ENCODE results near the gene ST3GAL4.
A peak's percentile ranks its signal among the peaks of the same experiment; 100 is the strongest.

The ST3GAL4 gene

DNA sequence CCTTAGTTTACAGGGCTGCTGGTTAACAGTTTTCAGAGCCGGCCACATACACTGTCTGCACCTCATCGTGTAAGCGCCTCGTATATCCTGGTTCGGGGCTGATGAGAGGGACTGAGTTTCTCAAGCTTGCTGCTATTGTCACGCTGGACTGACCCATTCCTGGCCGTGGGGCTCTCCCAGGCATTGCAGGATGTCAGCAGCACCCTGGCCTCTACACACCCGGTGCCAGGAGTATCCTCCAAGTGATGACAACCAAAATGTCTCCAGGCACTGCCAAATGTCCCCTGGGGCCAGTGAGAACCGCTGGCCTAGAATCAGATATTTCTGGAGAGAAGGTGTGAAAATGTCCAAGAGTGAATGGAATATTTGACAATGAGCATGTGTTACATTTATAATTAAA lies 82.8 kb downstream of the ST3GAL4 start:
- DNase-seq (ENCODE audit: extremely low read depth in 1 of 2, low read depth in 1 of 2), result no peak

DNA sequence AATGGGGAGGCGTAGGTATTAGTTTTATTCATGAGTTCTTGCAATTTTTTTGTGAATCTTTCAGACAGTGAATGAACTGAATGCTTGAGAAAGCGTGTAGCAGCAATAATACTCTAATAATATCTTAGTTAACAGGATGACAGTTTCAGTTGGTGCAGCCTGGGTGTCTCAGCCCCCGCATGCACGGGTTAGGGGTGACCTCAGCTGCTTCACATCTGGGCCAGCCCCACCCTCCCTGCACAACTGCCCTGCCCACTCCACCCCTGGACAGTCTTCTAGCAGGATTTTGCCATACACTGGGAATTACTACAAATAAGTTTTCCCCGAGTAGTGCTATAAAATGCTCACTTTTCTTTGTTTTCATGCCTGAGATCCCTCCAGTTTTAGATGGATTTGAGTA lies 83.2 kb downstream of the ST3GAL4 start:
- DNase-seq (ENCODE audit: extremely low read depth in 1 of 2, low read depth in 1 of 2), result no peak

DNA sequence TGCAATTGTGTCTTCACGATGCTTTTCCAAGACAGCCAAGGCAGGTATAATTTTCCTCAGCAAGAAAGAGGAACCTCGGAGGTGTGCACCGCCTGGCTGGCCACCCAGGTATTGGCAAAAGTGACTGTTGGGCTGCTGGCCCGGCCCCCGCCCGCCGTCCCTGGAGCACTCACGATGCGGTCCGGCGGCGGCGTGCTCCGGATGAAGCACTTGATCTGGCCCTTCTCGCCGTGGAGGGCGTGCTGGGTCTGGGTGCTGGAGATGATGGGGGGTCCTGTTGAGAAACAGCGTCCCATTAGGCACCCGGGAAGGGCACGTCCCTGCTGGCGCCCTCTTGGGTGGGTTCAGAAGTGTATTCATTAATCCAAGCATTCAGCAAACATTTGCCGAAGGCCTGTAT lies 84.8 kb downstream of the ST3GAL4 start:
- no peak for DNase-seq (ENCODE audit: extremely low read depth in 1 of 2, low read depth in 1 of 2)

DNA sequence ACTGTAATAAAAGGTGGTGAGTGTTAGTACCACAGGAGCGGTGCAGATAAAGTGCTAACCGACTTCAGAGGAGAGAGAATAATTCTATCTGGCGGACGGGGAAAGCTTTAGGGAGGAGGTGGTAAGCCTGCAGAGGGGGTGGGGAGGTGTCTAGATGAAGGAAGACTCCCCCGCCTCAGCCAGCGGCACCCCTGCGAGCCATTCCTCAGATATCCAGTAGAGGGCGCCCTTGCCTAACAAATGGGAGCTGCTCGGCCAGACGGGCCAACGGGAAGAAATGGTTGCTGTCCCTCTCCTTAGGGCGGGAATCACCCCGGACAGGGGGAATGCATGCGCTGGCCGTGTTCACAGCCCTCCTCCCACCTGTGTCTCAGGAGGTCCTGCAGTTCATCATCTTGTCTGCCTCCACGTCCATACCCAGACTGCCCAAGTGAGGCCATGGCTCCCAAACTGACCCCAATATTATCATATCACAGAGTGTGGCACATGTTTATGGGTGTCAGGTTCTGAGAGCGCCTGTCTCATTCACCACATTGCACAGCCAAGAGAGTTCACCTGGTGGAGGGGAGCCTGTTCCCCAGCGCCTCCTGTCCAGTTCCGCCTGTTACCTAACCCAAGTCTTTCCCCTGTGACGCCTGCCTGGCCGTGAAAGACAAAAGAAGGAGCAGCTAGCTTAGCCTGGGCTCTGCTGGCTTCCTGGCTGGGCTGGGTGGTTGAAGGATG lies 85.5 kb downstream of the ST3GAL4 start:
- peak; percentile 36 to 51 for DNase-seq (ENCODE audit: extremely low read depth in 1 of 2, low read depth in 1 of 2)

DNA sequence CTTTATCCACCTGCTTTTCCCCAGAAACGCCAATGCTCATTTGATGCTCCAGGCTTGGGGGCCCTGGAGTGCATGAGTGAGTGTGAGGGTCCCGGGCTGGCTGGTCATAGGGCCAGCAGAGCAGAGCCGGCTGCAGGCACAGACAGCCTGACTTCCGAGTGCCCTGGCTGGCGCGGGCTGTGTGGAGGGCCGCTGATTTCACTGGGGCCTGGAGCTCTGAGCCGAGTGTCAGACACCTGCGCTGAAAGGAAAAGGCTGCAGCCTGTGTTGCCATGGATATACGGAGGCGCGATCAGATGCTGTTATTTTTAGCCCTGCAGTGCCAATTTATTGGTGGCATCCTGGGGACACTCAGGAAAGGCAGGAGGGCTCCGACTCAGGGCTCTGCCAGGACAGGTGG lies 87.6 kb downstream of the ST3GAL4 start:
- no peak for DNase-seq (ENCODE audit: extremely low read depth in 1 of 2, low read depth in 1 of 2)

DNA sequence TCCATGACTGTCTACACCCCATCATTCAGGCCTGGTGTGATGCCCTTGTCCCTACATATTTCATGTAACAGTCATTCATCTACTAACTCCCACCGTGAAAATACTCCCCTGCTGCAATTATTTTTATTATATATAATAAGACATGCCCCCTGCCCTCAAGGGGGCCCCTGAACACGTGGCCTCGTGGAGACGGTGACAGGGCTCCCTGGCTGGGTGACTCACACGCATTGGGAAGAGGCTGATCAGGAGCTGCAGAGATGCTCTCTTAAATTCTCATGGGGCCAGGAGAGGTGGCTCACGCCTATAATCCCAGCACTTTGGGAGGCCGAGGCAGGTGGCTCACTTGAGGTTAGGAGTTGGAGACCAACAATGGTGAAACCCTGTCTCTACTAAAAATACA lies 88.6 kb downstream of the ST3GAL4 start:
- no peak for DNase-seq (ENCODE audit: extremely low read depth in 1 of 2, low read depth in 1 of 2)

DNA sequence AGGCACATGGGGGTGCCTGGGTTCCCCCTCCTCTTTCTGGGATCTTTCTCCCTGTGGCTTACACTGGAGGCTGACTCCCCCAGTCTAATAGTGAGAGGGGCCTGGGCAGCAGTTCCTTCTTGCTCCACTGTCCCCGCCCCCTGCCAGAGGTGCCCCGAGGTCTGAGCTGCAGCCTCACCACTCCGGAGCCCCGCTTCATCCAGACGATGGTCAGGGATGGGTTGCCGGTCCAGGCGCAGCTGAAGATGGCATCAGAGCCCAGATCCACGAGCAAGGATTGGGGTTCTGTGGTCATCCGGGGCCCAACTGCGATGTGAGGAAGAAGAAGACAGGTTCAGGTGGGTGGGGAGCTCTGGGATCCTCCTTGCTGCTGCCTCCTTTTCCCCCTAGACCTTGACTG lies 91.1 kb downstream of the ST3GAL4 start:
- no peak for DNase-seq (ENCODE audit: extremely low read depth in 1 of 2, low read depth in 1 of 2)

DNA sequence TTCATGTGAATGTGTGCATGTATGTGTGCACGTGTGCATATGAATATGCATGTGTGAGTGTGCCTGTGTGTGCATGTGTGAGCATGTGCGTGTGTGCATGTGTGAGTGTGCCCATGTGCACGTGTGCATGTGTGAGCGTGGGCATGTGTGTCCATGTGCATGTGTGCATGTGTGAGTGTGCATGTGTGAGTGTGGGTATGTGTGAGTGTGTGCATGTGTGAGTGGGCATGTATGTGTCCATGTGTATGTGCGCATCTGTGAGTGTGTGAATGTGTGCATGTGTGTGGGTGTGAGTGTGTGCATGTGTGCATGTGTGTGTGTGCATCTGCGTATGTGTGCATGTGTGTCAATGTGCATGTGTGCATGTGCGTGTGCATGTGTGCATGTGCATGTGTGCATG lies 94.7 kb downstream of the ST3GAL4 start:
- DNase-seq (ENCODE audit: extremely low read depth in 1 of 2, low read depth in 1 of 2), result no peak

DNA sequence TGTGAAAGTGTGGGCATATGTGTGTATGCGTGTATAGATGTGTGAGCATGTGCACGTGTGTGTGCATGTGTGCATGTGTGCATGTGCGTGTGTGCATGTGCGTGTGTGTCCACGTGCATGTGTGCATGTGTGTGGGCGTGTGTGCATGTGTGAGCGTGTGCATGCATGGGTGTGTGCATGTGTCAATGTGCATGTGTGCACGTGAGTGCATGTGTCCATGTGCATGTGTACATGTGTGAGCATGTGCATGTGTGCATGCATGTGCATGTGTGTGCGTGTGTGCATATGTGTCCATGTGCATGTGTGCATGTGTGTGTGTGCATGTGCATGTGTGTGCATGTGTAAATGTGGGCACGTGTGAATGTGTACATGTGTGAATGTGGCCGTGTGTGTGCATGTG lies 95.3 kb downstream of the ST3GAL4 start:
- no peak for DNase-seq (ENCODE audit: extremely low read depth in 1 of 2, low read depth in 1 of 2)

DNA sequence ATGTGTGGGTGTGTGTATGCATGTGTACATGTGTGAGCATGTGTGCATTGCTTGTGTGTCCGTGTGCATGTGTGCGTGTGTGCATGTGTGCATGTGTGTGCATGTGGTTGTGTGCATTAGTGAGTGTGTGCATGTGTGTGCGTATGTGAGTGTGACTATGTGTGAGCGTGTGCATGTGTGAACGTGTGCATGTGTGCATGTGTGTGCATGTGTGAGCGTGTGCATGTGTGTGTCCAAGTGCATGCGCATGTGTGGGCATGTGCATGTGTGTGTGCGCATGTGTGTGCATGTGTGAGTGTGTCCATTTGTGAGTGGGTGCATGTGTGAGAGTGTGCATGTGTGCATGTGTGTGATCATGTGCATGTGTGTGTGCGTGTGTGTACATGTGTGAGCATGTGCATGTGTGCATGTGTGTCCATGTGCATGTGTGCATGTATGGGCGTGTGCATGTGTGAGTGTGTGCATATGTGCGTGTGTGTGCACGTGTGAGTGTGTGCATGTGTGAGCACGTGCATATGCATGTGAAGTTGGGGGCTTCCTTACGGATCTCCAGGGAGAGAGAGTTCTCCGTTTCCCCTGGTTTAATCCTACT lies 95.8 kb downstream of the ST3GAL4 start:
- DNase-seq (ENCODE audit: extremely low read depth in 1 of 2, low read depth in 1 of 2), result no peak

DNA sequence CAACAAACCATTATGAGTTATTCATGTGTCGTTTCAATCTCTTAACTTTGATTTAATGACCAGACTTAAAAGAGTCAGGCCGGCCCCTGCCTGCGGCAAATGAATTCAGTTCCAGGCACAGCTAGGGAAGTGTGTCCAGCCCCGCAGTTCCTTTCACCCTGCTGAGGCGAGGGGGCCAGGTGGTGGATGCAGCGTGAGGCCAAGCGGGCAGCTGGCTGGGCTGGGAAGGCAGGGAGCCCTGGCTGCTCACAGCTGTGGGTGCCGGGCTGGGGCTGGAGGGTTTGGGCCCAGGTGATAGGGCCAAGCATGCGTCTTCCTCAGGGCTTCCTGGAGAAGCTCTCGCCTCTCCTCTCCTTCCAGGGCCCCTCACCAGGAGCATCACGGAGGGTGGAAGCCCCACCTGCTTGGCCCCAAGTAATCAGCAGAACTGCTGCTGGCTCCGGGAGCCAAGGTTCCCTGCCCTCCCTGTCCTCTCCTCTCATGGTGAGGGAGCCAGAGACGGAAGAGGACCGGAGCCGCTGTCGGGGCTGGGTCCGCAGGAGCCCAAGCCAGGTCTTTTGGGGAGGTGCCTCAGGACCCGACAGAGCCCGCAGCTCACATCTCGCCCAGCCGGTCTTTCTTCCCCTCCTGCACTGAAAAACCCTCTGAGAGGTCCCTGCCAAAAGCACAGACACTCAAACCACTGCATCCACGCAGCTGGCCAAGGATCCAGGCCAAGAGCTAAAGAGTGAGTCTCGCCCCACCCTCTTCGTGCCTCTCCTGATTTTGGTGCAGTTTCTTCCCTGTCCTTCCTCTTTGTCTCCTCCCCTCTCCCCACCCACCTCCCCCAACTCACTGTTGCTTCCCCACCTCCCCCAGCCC lies 97.0 kb downstream of the ST3GAL4 start:
- DNase-seq (ENCODE audit: extremely low read depth in 1 of 2, low read depth in 1 of 2), result no peak

DNA sequence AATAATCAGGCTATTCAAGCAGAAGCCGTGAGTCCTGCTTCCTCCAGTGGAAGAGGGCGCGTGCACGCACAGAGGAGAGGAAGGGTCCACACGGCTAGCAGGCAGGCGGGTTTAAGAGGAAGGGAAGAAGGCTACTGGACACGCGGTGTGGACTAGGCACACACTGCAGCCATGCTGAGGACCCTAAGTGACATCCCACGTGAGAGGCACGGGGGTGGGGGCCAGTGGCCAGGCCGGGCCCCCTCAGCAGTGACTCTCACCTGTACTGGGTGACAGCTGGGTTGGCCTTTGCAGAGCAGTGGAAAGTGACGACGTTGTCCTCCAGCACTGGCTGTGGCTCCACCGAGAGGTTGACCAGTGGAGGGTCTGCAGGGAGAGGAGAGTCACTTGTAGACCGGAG lies 100.6 kb downstream of the ST3GAL4 start:
- DNase-seq (ENCODE audit: extremely low read depth in 1 of 2, low read depth in 1 of 2), result no peak

DNA sequence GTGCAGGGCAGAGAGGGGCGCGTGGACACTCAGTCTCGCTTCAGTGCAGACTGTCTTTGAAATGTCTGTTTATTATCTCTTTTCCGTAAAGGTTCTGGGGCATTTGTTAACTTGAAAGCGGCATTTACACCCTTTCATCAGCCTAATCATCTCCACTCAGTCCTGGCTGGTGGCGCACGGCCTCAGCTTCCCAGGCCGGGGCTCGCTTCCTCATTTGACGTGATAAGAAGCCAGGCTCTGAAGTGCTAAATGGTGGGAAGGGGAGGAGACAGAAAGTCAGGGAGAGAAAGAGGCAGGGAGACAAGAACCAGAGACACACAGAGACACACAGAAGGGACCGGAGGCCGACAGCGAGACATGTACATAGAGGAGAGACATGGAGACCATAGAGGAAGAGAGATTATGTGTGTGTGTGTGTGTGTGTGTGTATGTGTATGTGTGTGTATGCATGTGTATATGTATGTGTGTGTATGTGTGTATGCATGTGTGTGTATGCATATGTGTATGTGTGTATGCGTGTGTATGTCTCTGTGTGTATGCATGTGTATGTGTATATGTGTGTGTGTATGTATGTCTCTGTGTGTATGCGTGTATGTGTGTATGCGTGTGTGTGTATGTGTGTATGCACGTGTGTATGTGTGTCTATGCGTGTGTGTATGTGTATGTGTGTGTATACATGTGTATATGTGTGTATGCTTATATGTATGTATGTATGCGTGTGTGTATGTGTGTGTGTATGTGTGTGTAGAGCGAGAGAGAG lies 101.5 kb downstream of the ST3GAL4 start:
- DNase-seq (ENCODE audit: extremely low read depth in 1 of 2, low read depth in 1 of 2), result no peak

DNA sequence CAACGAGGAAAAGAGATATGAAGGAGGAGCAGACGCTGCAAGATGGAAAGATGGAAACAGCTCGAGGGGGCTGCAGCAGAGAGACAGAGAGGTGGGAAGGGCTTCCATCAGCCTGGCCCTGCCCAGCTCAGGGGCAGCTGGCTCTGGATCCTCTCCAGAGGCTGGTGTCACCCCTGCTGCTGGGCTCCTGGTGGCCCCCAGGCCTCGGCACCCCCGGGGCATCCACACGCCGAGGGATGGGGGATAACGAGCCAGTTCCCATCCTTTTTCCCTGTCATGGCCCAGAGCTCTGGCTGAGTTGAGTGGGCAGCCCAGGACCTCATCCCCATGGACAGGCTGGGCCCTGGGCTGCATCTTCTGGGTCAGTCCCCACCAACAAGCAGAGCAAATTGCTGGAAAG lies 102.3 kb downstream of the ST3GAL4 start:
- DNase-seq (ENCODE audit: extremely low read depth in 1 of 2, low read depth in 1 of 2), result no peak

DNA sequence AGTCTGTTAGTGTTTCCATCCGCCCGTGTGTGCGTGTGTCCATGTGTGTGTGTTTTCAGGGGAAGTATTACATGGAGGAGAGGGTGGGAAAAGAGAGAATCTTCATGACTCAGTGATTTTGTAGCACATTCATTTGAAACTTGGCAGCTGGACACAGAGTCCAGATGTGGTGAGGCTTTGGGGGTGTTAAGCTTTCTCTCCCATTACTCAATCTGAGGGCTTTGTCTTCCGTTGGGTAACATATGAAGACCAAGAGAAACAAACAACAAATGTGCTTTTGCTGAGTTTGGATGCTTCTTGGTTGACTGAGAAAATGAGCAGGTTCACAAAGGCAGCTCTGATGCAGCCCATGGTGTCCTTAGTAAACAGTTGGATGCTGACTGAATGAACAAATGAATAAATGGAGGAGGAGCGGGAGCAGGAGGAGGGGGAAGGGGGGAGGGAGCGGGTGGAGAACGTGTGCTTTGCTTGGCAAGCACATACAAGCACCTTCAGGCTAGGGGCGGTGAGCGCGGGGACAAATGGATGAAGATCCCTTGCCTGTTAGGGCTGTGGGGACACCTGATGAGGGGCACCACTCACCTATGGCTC lies 104.3 kb downstream of the ST3GAL4 start:
- DNase-seq (ENCODE audit: extremely low read depth in 1 of 2, low read depth in 1 of 2), result no peak

DNA sequence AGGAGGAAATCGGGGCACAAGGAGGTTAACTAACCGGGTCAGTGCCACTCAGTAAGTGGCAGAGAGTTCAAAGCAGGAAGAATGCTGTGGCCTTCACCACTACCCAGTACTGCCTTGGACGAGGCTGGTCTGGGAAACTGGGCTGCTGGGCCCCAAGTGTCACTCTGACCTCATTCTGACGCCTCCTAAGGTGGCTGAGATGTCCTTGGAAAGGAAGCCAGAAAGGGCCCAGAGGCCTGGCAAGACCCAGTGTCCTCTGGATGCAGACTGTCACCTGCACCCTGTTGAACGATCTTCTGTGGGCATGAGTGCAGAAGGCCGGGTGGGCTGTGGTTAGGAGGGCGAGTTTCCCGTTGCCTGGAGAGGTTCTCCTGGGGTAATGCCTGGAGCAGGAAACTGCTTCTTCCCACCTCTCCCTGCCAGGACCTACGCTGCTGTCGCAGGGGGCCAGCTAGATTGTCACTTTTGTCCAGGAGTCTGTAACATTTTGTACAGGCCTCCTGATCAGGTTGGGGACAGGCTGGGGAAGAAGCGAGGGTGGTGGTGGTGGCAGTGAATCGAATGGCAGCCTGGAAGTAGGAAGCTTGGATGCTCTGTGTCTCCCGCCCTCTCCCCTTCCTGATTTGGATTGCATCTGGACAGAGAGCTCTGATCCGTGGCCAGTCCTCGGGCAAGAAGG lies 105.1 kb downstream of the ST3GAL4 start:
- DNase-seq (ENCODE audit: extremely low read depth in 1 of 2, low read depth in 1 of 2), result no peak

DNA sequence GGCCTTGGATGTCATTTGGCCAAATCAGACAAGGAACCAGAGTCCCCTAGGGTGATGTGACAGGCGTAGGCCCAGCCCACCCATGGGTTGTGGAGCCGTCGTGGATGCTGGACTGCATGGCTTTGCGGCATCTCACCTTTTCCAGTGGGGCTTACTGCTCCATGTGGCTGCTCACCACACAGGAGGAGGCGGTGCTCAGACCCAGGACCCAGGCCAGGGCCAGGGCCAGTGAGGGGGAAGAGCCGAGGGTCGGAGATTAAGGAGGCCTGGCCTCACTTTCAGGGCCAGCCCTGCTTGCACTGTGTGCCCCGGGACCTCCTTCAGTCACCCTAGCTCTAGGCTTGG lies 105.6 kb downstream of the ST3GAL4 start:
- DNase-seq (ENCODE audit: extremely low read depth in 1 of 2, low read depth in 1 of 2), result no peak

DNA sequence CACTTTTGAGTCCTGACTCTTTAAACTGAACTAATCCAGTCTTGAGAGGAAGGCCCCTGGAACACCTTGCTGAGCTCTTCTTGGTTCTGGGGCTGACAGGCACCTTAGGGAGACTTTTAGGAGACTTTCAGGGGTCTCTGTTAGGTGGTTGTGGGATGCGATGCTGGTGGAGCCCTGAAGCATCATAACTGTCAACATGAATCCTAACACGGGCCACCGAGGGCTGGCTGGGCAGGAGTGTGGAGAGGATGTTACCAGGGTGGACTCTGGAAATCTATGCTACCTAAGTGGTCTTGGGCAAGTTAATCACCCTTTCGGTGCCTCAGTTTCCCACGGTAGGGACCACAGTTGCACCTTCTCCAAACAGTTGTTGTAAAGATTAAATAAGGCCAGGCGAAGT lies 106.5 kb downstream of the ST3GAL4 start:
- no peak for DNase-seq (ENCODE audit: extremely low read depth in 1 of 2, low read depth in 1 of 2)

DNA sequence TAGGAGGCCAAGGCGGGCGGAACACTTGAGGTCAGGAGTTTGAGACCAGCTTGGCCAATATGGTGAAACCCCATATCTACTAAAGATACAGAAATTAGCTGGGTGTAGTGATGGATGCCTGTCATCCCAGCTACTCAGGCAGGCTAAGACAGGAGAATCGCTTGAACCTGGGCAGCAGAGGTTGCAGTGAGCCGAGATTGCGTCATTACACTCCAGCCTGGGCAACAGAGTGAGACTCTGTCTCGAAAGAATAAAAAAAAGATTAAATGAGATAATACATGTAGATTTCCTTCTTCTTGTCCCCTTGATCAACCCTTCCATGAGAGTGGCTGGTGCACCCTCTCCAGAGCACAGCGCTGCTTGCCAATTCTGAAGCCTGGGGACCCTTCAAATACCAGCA lies 106.9 kb downstream of the ST3GAL4 start:
- DNase-seq (ENCODE audit: extremely low read depth in 1 of 2, low read depth in 1 of 2), result no peak
